Neural progenitor cell (in vitro differentiated cells): ENCODE measurements around the gene B3GNT9. TPM values are rescaled to one million over a fixed set of nuclear protein-coding genes. Genes with fewer than 3 reads are reported as not detected.

Experiments
- DNase-seq: peaks from one replicate; pipeline ENCODE4 v3.0.0-alpha.2; 2016; ENCODE audit warnings: low spot score
- H2AFZ ChIP-seq: fragments of 200-600 bp; sonication (generic); replicated peaks from 2 replicates; pipeline ENCODE4 v1.6.1; 2016; ENCODE audit warnings: antibody characterized with exemption
- H3F3A ChIP-seq: fragments of 200-600 bp; sonication (generic); 2 replicates; pipeline ENCODE4 v1.6.1; 2016; ENCODE audit warnings: antibody characterized with exemption, low read depth
- H3K27ac ChIP-seq: fragments of 200-600 bp; sonication (generic); 2 replicates; pipeline ENCODE4 v1.5.1; 2016; ENCODE audit warnings: mild to moderate bottlenecking
- H3K27me3 ChIP-seq: fragments of 200-600 bp; sonication (generic); 2 replicates; pipeline ENCODE4 v1.6.1; 2016; ENCODE audit warnings: mild to moderate bottlenecking, moderate library complexity
- H3K36me3 ChIP-seq: fragments of 200-600 bp; sonication (generic); 2 replicates; pipeline ENCODE4 v1.5.1; 2016
- H3K4me1 ChIP-seq: fragments of 200-600 bp; sonication (generic); 2 replicates; pipeline ENCODE4 v1.6.1; 2016; ENCODE audit warnings: mixed run types
- H3K4me2 ChIP-seq: fragments of 200-600 bp; sonication (generic); 2 replicates; pipeline ENCODE4 v1.6.1; 2016
- H3K4me3 ChIP-seq: fragments of 200-600 bp; sonication (generic); 2 replicates; pipeline ENCODE4 v1.5.1; 2016
- H3K79me2 ChIP-seq: fragments of 200-600 bp; sonication (generic); 2 replicates; pipeline ENCODE4 v1.6.1; 2016; ENCODE audit warnings: low read depth
- H3K9ac ChIP-seq: fragments of 200-600 bp; sonication (generic); 2 replicates; pipeline ENCODE4 v1.6.1; 2016
- H3K9me3 ChIP-seq: fragments of 200-600 bp; sonication (generic); 2 replicates; pipeline ENCODE4 v1.5.1; 2016; ENCODE audit warnings: low read depth
- H4K20me1 ChIP-seq: fragments of 200-600 bp; sonication (generic); 2 replicates; pipeline ENCODE4 v1.6.1; 2016; ENCODE audit warnings: low read depth
- H3K27ac Mint-ChIP-seq: 3 replicates; pipeline ENCODE4 v1.8.0; 2021; ENCODE audit warnings: mixed read lengths
- H3K27me3 Mint-ChIP-seq: 2 replicates; pipeline ENCODE4 v1.8.0; 2022; ENCODE audit warnings: low read depth, mild to moderate bottlenecking, inconsistent platforms, moderate library complexity, mixed read lengths; ENCODE audit not compliant: insufficient read depth
- H3K36me3 Mint-ChIP-seq: 3 replicates; pipeline ENCODE4 v1.8.0; 2021; ENCODE audit warnings: mixed read lengths
- H3K4me1 Mint-ChIP-seq: 3 replicates; pipeline ENCODE4 v1.8.0; 2021; ENCODE audit warnings: mixed read lengths
- H3K4me3 Mint-ChIP-seq: 3 replicates; pipeline ENCODE4 v1.8.0; 2021; ENCODE audit warnings: mild to moderate bottlenecking, moderate library complexity, mixed read lengths
- H3K9me3 Mint-ChIP-seq: 3 replicates; pipeline ENCODE4 v1.8.0; 2020; ENCODE audit warnings: mixed read lengths
- EZH2 ChIP-seq: fragments of 200-600 bp; sonication (generic); IDR thresholded peaks from 2 replicates; pipeline ENCODE4 v1.6.1; 2017; ENCODE audit warnings: antibody characterized with exemption, mild to moderate bottlenecking, moderate library complexity
- EZH2phosphoT487 ChIP-seq: fragments of 200-600 bp; sonication (generic); IDR thresholded peaks from 2 replicates; pipeline ENCODE4 v1.6.1; 2017; ENCODE audit warnings: antibody characterized with exemption
- total RNA-seq: library from RNA; depleted of rRNA; stranded (reverse); fragments of >200 nt; gene quantifications from 2 replicates; pipeline ENCODE4 v1.2.3, GENCODE V29; 2015; ENCODE audit warnings: low replicate concordance
- TF ChIP-seq, protein P1 (sequence below): fragments of 200-600 bp; sonication (generic); IDR thresholded peaks from 2 replicates; pipeline ENCODE4 v1.5.1; 2017; ENCODE audit warnings: antibody characterized with exemption, mild to moderate bottlenecking

The B3GNT9 gene
- total RNA-seq, 1 donor from 2014 or later: 2.6 TPM

- Histone ChIP-seq H3K4me1 (no peaks in the 10 kb centered on the region), H3K9me3 (no peaks in the 10 kb centered on the region), H3K9ac (no peak overlapping the region), H2AFZ (peak overlapping the region; percentile 87), H3K27me3 (peaks cover 100% of the 10 kb centered on the region), H3F3A (peaks cover 20% of the 10 kb centered on the region), H3K36me3 (no peaks in the 10 kb centered on the region), H4K20me1 (peaks cover 49% of the 10 kb centered on the region), H3K4me3 (peak overlapping the region; percentile 47), H3K4me2 (peak overlapping the region; percentile 84), H3K27ac (no peak overlapping the region), H3K79me2 (no peaks in the 10 kb centered on the region)
- no peak overlapping the region for H3K27ac Mint-ChIP-seq
- peaks cover 83% of the 10 kb centered on the region for H3K27me3 Mint-ChIP-seq
- H3K4me3 Mint-ChIP-seq: peak overlapping the region; percentile 69
- H3K9me3 Mint-ChIP-seq: no peaks in the 10 kb centered on the region
- H3K36me3 Mint-ChIP-seq: no peaks in the 10 kb centered on the region
- H3K4me1 Mint-ChIP-seq: peaks cover 6% of the 10 kb centered on the region
- DNase-seq: peak; percentile 82
- TF ChIP-seq EZH2phosphoT487 (peak; percentile 82), EZH2 (peak; percentile 99)
- TF ChIP-seq, protein P1, sequence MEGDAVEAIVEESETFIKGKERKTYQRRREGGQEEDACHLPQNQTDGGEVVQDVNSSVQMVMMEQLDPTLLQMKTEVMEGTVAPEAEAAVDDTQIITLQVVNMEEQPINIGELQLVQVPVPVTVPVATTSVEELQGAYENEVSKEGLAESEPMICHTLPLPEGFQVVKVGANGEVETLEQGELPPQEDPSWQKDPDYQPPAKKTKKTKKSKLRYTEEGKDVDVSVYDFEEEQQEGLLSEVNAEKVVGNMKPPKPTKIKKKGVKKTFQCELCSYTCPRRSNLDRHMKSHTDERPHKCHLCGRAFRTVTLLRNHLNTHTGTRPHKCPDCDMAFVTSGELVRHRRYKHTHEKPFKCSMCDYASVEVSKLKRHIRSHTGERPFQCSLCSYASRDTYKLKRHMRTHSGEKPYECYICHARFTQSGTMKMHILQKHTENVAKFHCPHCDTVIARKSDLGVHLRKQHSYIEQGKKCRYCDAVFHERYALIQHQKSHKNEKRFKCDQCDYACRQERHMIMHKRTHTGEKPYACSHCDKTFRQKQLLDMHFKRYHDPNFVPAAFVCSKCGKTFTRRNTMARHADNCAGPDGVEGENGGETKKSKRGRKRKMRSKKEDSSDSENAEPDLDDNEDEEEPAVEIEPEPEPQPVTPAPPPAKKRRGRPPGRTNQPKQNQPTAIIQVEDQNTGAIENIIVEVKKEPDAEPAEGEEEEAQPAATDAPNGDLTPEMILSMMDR: peak; percentile 12
Measured at GRCh38 chr16:67163164-67163998, 12.6 kb upstream of the B3GNT9 start.

DNA sequence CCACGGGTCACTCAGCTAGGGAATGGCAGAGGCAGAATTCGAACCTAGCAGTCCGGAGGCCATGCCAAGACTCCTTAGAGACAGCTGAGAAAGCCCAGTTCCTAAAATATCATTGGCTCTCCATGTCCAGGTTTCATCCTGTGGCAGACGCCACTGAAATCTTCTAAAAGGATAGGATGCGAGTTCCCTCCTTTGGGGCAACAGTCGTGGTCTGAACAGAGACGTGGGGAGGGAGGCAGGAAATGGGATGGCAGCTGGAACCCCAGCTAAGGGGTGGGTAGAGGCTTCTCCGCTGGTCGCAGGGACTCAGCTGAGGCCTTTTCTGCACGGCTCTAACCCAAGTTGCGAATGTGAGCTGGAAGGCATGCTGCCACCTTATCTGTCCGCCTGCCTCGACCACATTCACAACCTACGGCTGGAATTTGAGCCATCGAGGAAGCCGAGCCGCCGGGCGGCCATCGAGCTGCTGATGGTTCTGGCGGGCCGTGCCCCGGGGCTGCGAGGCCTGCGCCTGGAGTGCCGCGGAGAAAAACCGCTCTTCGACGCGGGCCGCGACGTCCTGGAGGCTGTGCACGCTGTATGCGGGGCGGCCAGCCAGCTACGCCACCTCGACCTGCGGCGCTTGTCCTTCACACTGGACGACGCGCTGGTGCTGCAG is 11.8 kb upstream of the B3GNT9 start:
- Mint-ChIP-seq H3K27ac (no peak overlapping the region), H3K36me3 (no peaks in the 10 kb centered on the region), H3K27me3 (peaks cover 83% of the 10 kb centered on the region), H3K4me1 (peaks cover 6% of the 10 kb centered on the region), H3K9me3 (no peaks in the 10 kb centered on the region), H3K4me3 (peak overlapping the region; percentile 69)
- Histone ChIP-seq H3K4me1 (no peaks in the 10 kb centered on the region), H3K4me3 (peak overlapping the region; percentile 47), H3K9ac (no peak overlapping the region), H4K20me1 (peaks cover 55% of the 10 kb centered on the region), H3K79me2 (no peaks in the 10 kb centered on the region), H3K27ac (no peak overlapping the region), H3K36me3 (no peaks in the 10 kb centered on the region), H3F3A (peaks cover 20% of the 10 kb centered on the region), H2AFZ (peak overlapping the region; percentile 87), H3K27me3 (peaks cover 100% of the 10 kb centered on the region), H3K9me3 (no peaks in the 10 kb centered on the region), H3K4me2 (peak overlapping the region; percentile 84)
- TF ChIP-seq EZH2 (no peak), EZH2phosphoT487 (peak; percentile 66)
- TF ChIP-seq, protein P1: no peak
- DNase-seq: no peak

- Histone ChIP-seq H3K9ac (no peak overlapping the region), H3K4me2 (no peak overlapping the region), H3F3A (peaks cover 20% of the 10 kb centered on the region), H3K79me2 (no peaks in the 10 kb centered on the region), H4K20me1 (peaks cover 57% of the 10 kb centered on the region), H3K27ac (no peak overlapping the region), H3K4me3 (no peak overlapping the region), H3K36me3 (no peaks in the 10 kb centered on the region), H3K9me3 (no peaks in the 10 kb centered on the region), H3K4me1 (no peaks in the 10 kb centered on the region), H3K27me3 (peaks cover 100% of the 10 kb centered on the region), H2AFZ (no peak overlapping the region)
- TF ChIP-seq EZH2phosphoT487 (no peak), EZH2 (no peak)
- TF ChIP-seq, protein P1: no peak
- H3K36me3 Mint-ChIP-seq: no peaks in the 10 kb centered on the region
- peaks cover 83% of the 10 kb centered on the region for H3K27me3 Mint-ChIP-seq
- peak overlapping the region; percentile 65 for H3K4me3 Mint-ChIP-seq
- H3K4me1 Mint-ChIP-seq: peaks cover 6% of the 10 kb centered on the region
- no peak for DNase-seq
- no peaks in the 10 kb centered on the region for H3K9me3 Mint-ChIP-seq
- no peak overlapping the region for H3K27ac Mint-ChIP-seq
Measured at GRCh38 chr16:67161595-67162058, 10.8 kb upstream of the B3GNT9 start.
